Midbrain (tissue), 1 donor: ENCODE measurements around the gene CALR.

ENCODE experiments used
- DNase-seq: peaks from one replicate; lab custom pipeline; 2025; lab: John Stamatoyannopoulos, UW

Gene CALR

GRCh38 chr19:12979974-12980373 lies 41.6 kb downstream of the CALR start:
- no peak for DNase-seq

- no peak for DNase-seq
Observed at GRCh38 chr19:12982648-12983047, 44.2 kb downstream of the CALR start.

GRCh38 chr19:12983091-12983490 lies 44.7 kb downstream of the CALR start:
- no peak for DNase-seq

DNA sequence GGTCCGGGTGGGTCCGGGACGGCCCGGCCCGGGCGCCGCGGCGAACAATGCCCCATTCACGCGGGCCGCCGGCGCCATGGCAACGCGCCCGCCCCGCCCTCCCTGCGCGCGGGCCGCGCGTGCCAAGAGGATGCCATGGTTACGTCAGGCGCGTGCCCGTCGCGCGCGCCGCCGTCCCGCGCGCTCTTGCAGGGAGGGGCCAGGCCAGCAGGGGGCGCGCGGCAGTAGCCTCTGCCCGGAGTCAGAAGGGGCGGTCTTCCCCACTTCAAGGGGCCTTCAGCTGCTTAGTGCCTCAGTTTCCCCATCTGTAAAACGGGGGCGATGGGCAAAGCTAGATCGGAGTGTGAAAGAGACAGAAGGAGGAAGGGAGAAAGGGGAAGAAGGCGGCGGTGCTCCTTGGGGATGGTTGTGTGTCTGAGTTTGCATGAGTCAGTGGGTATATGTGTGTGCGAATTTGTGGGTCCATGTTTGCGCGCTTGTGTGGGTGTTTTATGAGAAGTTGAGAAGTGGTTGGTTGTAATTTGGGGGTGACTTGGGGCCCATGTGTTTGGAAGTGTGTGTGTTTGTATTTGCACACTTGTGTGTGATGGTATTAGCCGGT lies 45.2 kb downstream of the CALR start:
- DNase-seq, result peak; percentile 83

DNA sequence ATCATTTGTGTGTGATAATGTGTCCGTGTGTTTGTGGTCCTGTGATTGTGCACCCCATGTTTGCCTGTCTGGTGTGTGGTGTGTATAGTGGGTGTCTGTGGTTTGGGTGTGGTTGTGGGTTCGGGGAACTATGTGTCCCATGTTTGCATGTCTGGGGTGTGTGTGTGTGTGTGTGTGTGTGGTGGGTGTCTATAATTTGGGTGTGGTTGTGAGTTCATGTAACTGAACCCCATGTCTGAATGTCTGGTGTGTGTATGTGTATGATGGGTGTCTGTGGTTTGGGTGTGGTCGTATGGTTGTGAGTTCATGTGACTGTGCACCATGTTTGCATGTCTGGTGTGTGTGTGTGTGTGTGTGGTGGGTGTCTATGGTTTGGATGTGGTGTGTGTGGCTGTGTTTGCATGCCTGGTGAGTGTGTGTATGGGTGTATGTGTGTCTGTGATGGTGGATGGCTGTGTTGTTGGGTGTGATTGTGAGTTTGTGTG lies 45.8 kb downstream of the CALR start:
- DNase-seq, result no peak

- DNase-seq, result no peak
Observed at GRCh38 chr19:12984683-12985048, 46.3 kb downstream of the CALR start.

- DNase-seq, result peak; percentile 81
Observed at GRCh38 chr19:12985049-12985776, 46.8 kb downstream of the CALR start.

- DNase-seq, result no peak
Observed at GRCh38 chr19:12986726-12987125, 48.3 kb downstream of the CALR start.

DNA sequence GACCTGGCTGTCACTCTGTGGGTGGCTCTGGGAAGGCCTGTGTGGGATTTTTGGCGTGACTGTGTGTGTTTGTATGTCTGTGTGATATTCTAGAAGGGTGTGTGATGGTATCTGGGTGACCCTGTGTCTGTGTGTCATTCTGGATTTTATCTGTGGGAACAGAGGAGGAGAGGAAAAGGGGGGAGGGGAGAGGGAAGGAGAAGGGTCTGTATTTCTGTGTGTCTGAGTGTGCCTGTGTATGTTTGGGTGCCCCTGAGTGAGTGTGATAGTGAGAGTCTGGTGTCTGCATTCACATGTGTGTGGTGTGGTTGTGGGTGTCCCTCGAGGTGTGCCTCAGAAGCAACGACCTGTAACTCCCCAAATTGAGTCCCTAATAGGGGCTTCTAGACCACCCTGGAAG lies 48.8 kb downstream of the CALR start:
- no peak for DNase-seq

GRCh38 chr19:12987781-12988180 lies 49.4 kb downstream of the CALR start:
- no peak for DNase-seq

- DNase-seq, result no peak
Observed at GRCh38 chr19:12990431-12990830, 52.0 kb downstream of the CALR start.

DNA sequence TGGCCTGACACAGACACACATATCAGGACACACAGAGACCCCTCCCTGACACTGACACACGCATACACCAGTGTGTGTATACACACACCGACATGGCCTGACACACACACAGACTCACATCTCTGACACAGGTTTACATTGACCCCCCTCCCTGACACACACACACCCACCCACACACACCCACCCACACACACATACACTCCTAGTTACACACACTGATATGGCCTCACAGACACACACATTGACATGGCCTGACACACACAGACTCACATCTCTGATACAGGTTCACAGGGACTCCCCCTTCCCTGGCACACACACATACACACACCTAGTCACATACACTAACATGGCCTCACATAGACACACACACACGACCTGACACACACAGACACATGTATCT lies 52.4 kb downstream of the CALR start:
- DNase-seq, result no peak

- DNase-seq, result no peak
Observed at GRCh38 chr19:12991296-12991695, 52.9 kb downstream of the CALR start.

- no peak for DNase-seq
Observed at GRCh38 chr19:12992729-12993128, 54.3 kb downstream of the CALR start.

DNA sequence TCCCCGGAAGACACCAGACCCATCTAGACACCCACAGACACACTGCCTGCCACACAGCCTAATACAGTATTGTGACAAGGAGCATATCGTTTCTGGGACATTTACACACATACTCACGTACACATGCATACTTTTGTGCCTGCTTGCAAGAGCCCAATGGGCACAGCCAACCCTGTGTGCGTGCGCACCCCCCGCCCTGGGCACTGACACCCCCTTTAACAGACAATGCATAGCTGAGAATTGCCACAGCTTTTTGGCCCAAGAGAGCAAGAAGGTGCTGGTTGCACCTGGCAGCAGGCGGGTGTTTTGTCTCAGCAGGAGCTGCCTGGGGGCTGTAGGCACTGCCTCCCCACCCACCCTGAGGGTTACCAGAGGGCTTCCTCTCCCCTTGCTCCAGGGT lies 55.2 kb downstream of the CALR start:
- DNase-seq, result no peak
